ENCODE data around the gene UBR7. TPM values are rescaled to one million over a fixed set of nuclear protein-coding genes. Genes with fewer than 3 reads are reported as not detected.
"Not testable (repeated sequence)": the region's sequence is repeated elsewhere in the genome, so short reads cannot be mapped to it uniquely, and the experiment has no call there.

The UBR7 gene
- 10 to 100 TPM; 31.7 to 45.5 (median 38.6) TPM for polyA plus RNA-seq (ENCODE audit: low read depth in 6 of 6)

GRCh38 chr14:93206793-93207467 is at the start of gene UBR7, which contains the start of gene GON7:
TSS of gene UBR7 (plus strand) at chr14:93207256. CDS start at chr14:93207292, 36 bp downstream.
TSS of gene GON7 (minus strand) at chr14:93207065. CDS start at chr14:93207037, 28 bp downstream.
- Mint-ChIP-seq H3K4me1 (peaks cover 35 to 73% (median 52%) of the 10 kb centered on the region in 3 donors), H3K9me3 (no peaks in the 10 kb centered on the region)

GRCh38 chr14:93158349-93158748 is 48.7 kb upstream of the UBR7 start:
- ATAC-seq (ENCODE audit: low read depth in 2 of 2); H3K4me1 Mint-ChIP-seq; H3K27me3 Mint-ChIP-seq; H3K36me3 Mint-ChIP-seq; H3K27ac Mint-ChIP-seq; H3K4me3 Mint-ChIP-seq; DNase-seq; H3K9me3 Mint-ChIP-seq: not testable (repeated sequence)

More at GRCh38 chr14:93206793-93207467, at the start of gene UBR7, which contains the start of gene GON7:
- Mint-ChIP-seq H3K27me3 (no peaks in the 10 kb centered on the region), H3K4me3 (peak within 1 kb of the TSS; percentile 95 to 100 (median 98)), H3K36me3 (peaks cover 0 to 8% of the 10 kb centered on the region in 2 donors), H3K27ac (peak within 1 kb of the TSS; percentile 91 to 98 (median 94))
- peak; percentile 86 for DNase-seq
- ATAC-seq (ENCODE audit: low read depth in 2 of 2), result peak; percentile 88 to 91

- not testable (repeated sequence) for H3K36me3 Mint-ChIP-seq; H3K4me1 Mint-ChIP-seq; ATAC-seq (ENCODE audit: low read depth in 2 of 2); H3K27ac Mint-ChIP-seq; DNase-seq; H3K4me3 Mint-ChIP-seq; H3K9me3 Mint-ChIP-seq; H3K27me3 Mint-ChIP-seq
These were observed 47.3 kb upstream of the UBR7 start for GRCh38 chr14:93159625-93160352.

- ATAC-seq (ENCODE audit: low read depth in 2 of 2) (peak in 1 of 2 donors; percentile 32), DNase-seq (no peak)
- no peak overlapping the region for H3K4me3 Mint-ChIP-seq
- no peaks in the 10 kb centered on the region for H3K9me3 Mint-ChIP-seq
- no peak overlapping the region for H3K27ac Mint-ChIP-seq
- H3K36me3 Mint-ChIP-seq, result no peaks in the 10 kb centered on the region
- H3K27me3 Mint-ChIP-seq, result peaks cover 0 to 9% (median 0%) of the 10 kb centered on the region in 3 donors
- H3K4me1 Mint-ChIP-seq, result no peaks in the 10 kb centered on the region
These were observed 46.7 kb upstream of the UBR7 start for GRCh38 chr14:93160353-93160801.

- H3K27me3 Mint-ChIP-seq, result peaks cover 0 to 7% (median 0%) of the 10 kb centered on the region in 3 donors
- no peak for DNase-seq
- H3K4me1 Mint-ChIP-seq, result no peaks in the 10 kb centered on the region
- ATAC-seq (ENCODE audit: low read depth in 2 of 2), result no peak
- no peak overlapping the region for H3K4me3 Mint-ChIP-seq
- H3K9me3 Mint-ChIP-seq, result no peaks in the 10 kb centered on the region
- peak overlapping the region in 1 of 6 donors; percentile 69 for H3K27ac Mint-ChIP-seq
- no peaks in the 10 kb centered on the region for H3K36me3 Mint-ChIP-seq
These were observed 45.6 kb upstream of the UBR7 start for GRCh38 chr14:93161411-93161940.

- H3K27me3 Mint-ChIP-seq, result no peaks in the 10 kb centered on the region
- no peak for ATAC-seq (ENCODE audit: low read depth in 2 of 2)
These were observed 43.5 kb upstream of the UBR7 start for GRCh38 chr14:93163564-93163963.

GRCh38 chr14:93165271-93166265 is 41.5 kb upstream of the UBR7 start:
- not testable (repeated sequence) for DNase-seq; H3K9me3 Mint-ChIP-seq; H3K36me3 Mint-ChIP-seq; H3K27ac Mint-ChIP-seq; H3K4me3 Mint-ChIP-seq; H3K4me1 Mint-ChIP-seq; ATAC-seq (ENCODE audit: low read depth in 2 of 2); H3K27me3 Mint-ChIP-seq

More at GRCh38 chr14:93163564-93163963, 43.5 kb upstream of the UBR7 start:
- Mint-ChIP-seq H3K36me3 (no peaks in the 10 kb centered on the region), H3K9me3 (no peaks in the 10 kb centered on the region), H3K4me1 (no peaks in the 10 kb centered on the region), H3K27ac (no peak overlapping the region), H3K4me3 (no peak overlapping the region)
- DNase-seq, result no peak

GRCh38 chr14:93168610-93169009 is 38.4 kb upstream of the UBR7 start:
- ATAC-seq (ENCODE audit: low read depth in 2 of 2), result not testable (repeated sequence)

GRCh38 chr14:93169619-93170018 is 37.4 kb upstream of the UBR7 start:
- Mint-ChIP-seq H3K4me3 (peak overlapping the region in 1 of 8 donors; percentile 7), H3K27ac (peak overlapping the region in 1 of 6 donors; percentile 70), H3K27me3 (peaks cover 0 to 11% (median 0%) of the 10 kb centered on the region in 3 donors)
- H3K4me1 Mint-ChIP-seq; DNase-seq; H3K9me3 Mint-ChIP-seq; H3K36me3 Mint-ChIP-seq; ATAC-seq (ENCODE audit: low read depth in 2 of 2): not testable (repeated sequence)

More at GRCh38 chr14:93168610-93169009, 38.4 kb upstream of the UBR7 start:
- not testable (repeated sequence) for H3K36me3 Mint-ChIP-seq, H3K4me3 Mint-ChIP-seq, H3K9me3 Mint-ChIP-seq, DNase-seq, H3K4me1 Mint-ChIP-seq, H3K27me3 Mint-ChIP-seq, H3K27ac Mint-ChIP-seq

- not testable (repeated sequence) for H3K27ac Mint-ChIP-seq; H3K36me3 Mint-ChIP-seq; H3K9me3 Mint-ChIP-seq; ATAC-seq (ENCODE audit: low read depth in 2 of 2); H3K4me3 Mint-ChIP-seq; H3K4me1 Mint-ChIP-seq; DNase-seq
- H3K27me3 Mint-ChIP-seq, result peaks cover 0 to 11% (median 0%) of the 10 kb centered on the region in 3 donors
These were observed 36.9 kb upstream of the UBR7 start for GRCh38 chr14:93170141-93170540.

- peaks cover 0 to 11% (median 0%) of the 10 kb centered on the region in 3 donors for H3K27me3 Mint-ChIP-seq
- no peak for DNase-seq
- no peak overlapping the region for H3K4me3 Mint-ChIP-seq
- no peak for ATAC-seq (ENCODE audit: low read depth in 2 of 2)
- H3K4me1 Mint-ChIP-seq, result no peaks in the 10 kb centered on the region
- no peaks in the 10 kb centered on the region for H3K9me3 Mint-ChIP-seq
- H3K36me3 Mint-ChIP-seq, result no peaks in the 10 kb centered on the region
- H3K27ac Mint-ChIP-seq, result no peak overlapping the region
These were observed 35.7 kb upstream of the UBR7 start for GRCh38 chr14:93171376-93171775.

- no peak for ATAC-seq (ENCODE audit: low read depth in 2 of 2)
These were observed 33.1 kb upstream of the UBR7 start for GRCh38 chr14:93173943-93174395.

More at GRCh38 chr14:93173943-93174395, 33.1 kb upstream of the UBR7 start:
- DNase-seq, result no peak
- Mint-ChIP-seq H3K27ac (peak overlapping the region in 2 of 6 donors; percentile 9 to 49), H3K9me3 (no peaks in the 10 kb centered on the region), H3K36me3 (no peaks in the 10 kb centered on the region), H3K4me3 (no peak overlapping the region), H3K27me3 (peaks cover 0 to 11% (median 0%) of the 10 kb centered on the region in 3 donors), H3K4me1 (no peaks in the 10 kb centered on the region)
